Activated naive CD4-positive, alpha-beta T cell treated with anti-CD3 and anti-CD28 coated beads for 36 hours (primary cell): ENCODE measurements around the gene ERICH6B. TPM values are rescaled to one million over a fixed set of nuclear protein-coding genes. Genes with fewer than 3 reads are reported as not detected.
"Not testable (repeated sequence)": the region's sequence is repeated elsewhere in the genome, so short reads cannot be mapped to it uniquely, and the experiment has no call there.

Experiments used
- CTCF ChIA-PET: fragments of 350-600 bp; sonication (Branson Sonifier 250); formaldehyde crosslinking; loops from one replicate; lab custom pipeline; 2021; ENCODE audit warnings: antibody characterized with exemption; lab: Charles Lee
- DNase-seq: peaks from one replicate; pipeline ENCODE4 v3.0.0-alpha.2; 2020
- H3K27ac Mint-ChIP-seq: one replicate; pipeline ENCODE4 v1.8.0; 2021; ENCODE audit warnings: mild to moderate bottlenecking, mixed read lengths
- H3K27me3 Mint-ChIP-seq: one replicate; pipeline ENCODE4 v1.8.0; 2021; ENCODE audit warnings: low read depth, mixed read lengths
- H3K36me3 Mint-ChIP-seq: one replicate; pipeline ENCODE4 v1.8.0; 2021; ENCODE audit warnings: low read depth, mixed read lengths
- H3K4me1 Mint-ChIP-seq: one replicate; pipeline ENCODE4 v1.8.0; 2021; ENCODE audit warnings: low read depth, mixed read lengths
- H3K4me3 Mint-ChIP-seq: one replicate; pipeline ENCODE4 v1.8.0; 2021; ENCODE audit warnings: mild to moderate bottlenecking, moderate library complexity, mixed read lengths
- H3K9me3 Mint-ChIP-seq: one replicate; pipeline ENCODE4 v1.8.0; 2021; ENCODE audit warnings: mixed read lengths
- intact Hi-C: fragments of 100-400 bp; cut with micrococcal nuclease; formaldehyde crosslinking; loops from one replicate; pipeline ENCODE4 v1.15.1; 2023
- total RNA-seq, 2 experiments: library from RNA; stranded (reverse); gene quantifications; one replicate each; pipeline ENCODE4 v1.2.3, GENCODE V29; 2021

ERICH6B gene
- total RNA-seq: not detected

DNA sequence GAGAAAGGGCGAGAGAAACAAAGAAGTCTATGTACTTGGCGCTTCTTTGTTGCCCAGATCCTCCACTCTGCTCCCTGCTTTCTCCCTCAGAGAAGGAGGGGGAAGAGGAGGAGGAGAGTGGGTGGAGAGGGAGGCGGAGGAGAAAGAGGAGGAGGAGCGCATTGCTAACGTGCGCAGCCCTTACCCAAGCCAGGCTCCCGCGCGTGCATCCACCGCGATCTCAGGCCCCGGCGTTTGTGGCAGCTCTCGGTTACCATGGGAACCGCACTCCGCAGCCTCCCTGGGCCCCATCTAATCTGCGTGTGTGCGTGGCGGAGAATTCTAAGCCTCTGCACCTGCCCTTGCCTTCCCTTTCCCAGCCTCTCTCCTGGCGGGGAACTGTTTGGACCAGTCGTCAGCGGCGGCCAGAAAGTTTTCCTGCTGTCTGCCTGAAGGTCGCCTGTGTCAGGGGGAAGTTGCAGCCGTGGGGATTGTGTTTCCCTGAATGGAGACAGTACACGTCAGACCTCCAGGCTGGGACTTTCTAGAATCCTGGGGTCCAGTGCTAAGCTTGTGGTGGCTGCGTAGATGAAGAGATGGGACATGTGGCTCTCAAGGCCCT lies at the start of gene ERICH6B:
ERICH6B (minus strand) TSS at position 239 of the 601 bp plus-strand sequence. CDS start 18,734 bp downstream, outside the sequence.
- H3K36me3 Mint-ChIP-seq: no peaks in the 10 kb centered on the region
- H3K4me1 Mint-ChIP-seq: peaks cover 6% of the 10 kb centered on the region
- H3K4me3 Mint-ChIP-seq: no peak within 1 kb of the TSS
- CTCF ChIA-PET: no interaction called here
- no peaks in the 10 kb centered on the region for H3K9me3 Mint-ChIP-seq
- DNase-seq: peak; percentile 35
- peaks cover 41% of the 10 kb centered on the region for H3K27me3 Mint-ChIP-seq
- intact Hi-C loops: no loop called here
- H3K27ac Mint-ChIP-seq: no peak within 1 kb of the TSS

DNA sequence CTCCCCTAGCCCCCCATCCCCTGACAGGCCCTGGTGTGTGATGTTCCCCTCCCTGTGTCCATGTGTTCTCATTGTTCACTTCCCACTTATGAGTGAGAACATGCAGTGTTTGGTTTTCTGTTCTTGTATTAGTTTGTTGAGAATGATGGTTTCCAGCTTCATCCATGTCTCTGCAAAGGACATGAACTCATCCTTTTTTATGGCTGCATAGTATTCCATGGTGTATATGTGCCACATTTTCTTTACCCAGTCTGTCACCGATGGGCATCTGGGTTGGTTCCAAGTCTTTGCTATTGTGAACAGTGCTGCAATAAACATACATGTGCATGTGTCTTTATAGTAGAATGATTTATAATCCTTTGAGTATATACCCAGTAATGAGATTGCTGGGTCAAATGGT lies 47.4 kb upstream of the ERICH6B start:
- CTCF ChIA-PET, intact Hi-C loops, H3K9me3 Mint-ChIP-seq, H3K4me1 Mint-ChIP-seq, H3K36me3 Mint-ChIP-seq, H3K4me3 Mint-ChIP-seq, DNase-seq, H3K27me3 Mint-ChIP-seq, H3K27ac Mint-ChIP-seq: not testable (repeated sequence)

DNA sequence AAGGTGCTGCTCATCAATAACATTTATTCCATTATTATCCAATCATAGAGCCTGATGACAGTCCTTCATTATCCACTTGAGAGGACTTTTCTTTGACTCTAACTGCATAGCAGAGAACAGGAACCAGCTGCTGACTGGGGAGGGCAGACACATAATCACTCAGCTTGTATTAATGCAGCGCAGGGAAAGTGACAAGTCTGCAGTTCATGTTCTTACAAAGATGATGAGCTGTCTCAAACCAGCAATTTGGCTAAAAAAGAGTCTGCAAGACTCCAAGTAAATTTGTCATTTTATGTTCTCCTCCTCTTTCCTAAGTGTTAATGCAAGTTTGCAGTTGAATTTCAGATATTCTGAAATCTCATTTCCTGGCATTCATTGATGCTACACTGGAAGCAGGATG lies 46.6 kb upstream of the ERICH6B start:
- no peaks in the 10 kb centered on the region for H3K36me3 Mint-ChIP-seq
- no peak for DNase-seq
- intact Hi-C loops: no loop called here
- H3K4me1 Mint-ChIP-seq: peaks cover 4% of the 10 kb centered on the region
- no peak overlapping the region for H3K27ac Mint-ChIP-seq
- H3K4me3 Mint-ChIP-seq: no peak overlapping the region
- peaks cover 3% of the 10 kb centered on the region for H3K9me3 Mint-ChIP-seq
- CTCF ChIA-PET: no interaction called here
- no peaks in the 10 kb centered on the region for H3K27me3 Mint-ChIP-seq

DNA sequence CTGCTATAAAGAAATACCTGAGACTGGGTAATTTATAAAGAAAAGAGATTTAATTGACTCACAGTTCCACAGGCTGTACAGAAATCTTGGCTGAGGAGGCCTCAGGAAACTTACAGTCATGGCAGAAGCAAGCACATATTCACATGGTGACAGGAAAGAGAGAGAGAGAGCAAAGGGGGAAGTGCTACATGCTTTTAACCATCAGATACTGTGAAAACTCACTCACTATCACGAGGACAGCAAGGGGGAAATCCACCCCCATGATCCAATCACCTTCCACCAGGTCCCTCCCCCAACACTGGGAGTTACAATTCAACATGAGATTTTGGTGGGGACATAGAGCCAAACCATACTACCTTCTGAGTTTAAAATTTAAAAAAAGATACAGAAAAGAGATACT lies 44.9 kb upstream of the ERICH6B start:
- peak; percentile 20 for DNase-seq
- CTCF ChIA-PET, H3K4me3 Mint-ChIP-seq, H3K36me3 Mint-ChIP-seq, intact Hi-C loops, H3K9me3 Mint-ChIP-seq, H3K27ac Mint-ChIP-seq, H3K27me3 Mint-ChIP-seq, H3K4me1 Mint-ChIP-seq: not testable (repeated sequence)

DNA sequence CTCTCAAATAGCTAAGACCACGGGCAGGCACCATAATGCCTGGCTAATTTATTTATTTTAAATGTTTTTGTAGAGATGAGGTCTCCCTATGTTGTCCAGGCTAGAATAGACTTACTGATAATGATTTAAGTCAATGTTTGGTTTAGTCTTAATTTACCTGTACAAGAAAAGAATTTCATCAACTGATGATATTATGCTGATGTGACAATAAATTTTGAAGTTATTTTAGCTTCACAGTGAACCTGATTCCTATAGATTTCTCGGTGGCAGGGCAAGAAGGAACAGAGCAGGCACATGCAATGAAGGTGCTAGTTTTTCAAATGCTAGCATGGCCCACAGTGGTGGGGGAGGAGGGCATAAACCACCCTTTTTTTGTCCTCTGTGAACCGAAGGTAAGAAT lies 44.0 kb upstream of the ERICH6B start:
- intact Hi-C loops: no loop called here
- no peak overlapping the region for H3K27ac Mint-ChIP-seq
- H3K4me3 Mint-ChIP-seq: no peak overlapping the region
- H3K27me3 Mint-ChIP-seq: no peaks in the 10 kb centered on the region
- H3K36me3 Mint-ChIP-seq: no peaks in the 10 kb centered on the region
- peaks cover 4% of the 10 kb centered on the region for H3K4me1 Mint-ChIP-seq
- no peak for DNase-seq
- H3K9me3 Mint-ChIP-seq: peaks cover 3% of the 10 kb centered on the region
- CTCF ChIA-PET: no interaction called here

DNA sequence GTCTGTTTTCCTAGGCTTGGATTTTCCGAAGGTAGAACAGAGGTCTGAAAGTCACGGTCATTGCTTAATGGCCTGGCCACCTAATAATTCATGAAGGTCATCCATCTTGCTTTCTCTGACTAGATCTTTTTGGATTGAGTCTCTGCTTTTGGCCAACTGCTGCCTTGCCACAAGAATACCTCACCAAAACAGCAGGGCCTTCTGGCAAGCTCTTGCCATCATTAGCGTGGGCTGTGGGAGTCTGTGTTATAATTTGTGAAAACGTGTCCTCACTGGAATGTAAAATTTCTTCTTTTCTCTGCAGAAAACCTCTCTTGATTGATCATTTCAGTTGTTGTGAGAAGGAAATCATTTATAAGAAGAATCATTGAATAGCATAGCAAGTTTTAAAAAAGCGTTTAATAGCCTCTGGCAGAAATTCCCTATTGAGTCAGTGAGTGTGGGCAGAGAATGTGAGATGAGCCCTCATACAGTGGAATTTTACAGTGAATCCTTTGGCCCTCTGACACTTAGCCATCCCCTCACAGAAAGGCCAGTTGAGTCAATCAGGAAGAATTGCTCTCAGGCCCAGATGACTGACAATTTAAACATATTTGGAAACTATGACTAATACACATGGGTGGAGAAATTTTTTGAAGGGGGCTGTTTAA lies 43.2 kb upstream of the ERICH6B start:
- Mint-ChIP-seq H3K9me3 (peaks cover 3% of the 10 kb centered on the region), H3K27ac (no peak overlapping the region), H3K27me3 (no peaks in the 10 kb centered on the region), H3K4me3 (no peak overlapping the region), H3K36me3 (no peaks in the 10 kb centered on the region), H3K4me1 (peaks cover 4% of the 10 kb centered on the region)
- CTCF ChIA-PET: no interaction called here
- DNase-seq: no peak
- intact Hi-C loops: no loop called here

DNA sequence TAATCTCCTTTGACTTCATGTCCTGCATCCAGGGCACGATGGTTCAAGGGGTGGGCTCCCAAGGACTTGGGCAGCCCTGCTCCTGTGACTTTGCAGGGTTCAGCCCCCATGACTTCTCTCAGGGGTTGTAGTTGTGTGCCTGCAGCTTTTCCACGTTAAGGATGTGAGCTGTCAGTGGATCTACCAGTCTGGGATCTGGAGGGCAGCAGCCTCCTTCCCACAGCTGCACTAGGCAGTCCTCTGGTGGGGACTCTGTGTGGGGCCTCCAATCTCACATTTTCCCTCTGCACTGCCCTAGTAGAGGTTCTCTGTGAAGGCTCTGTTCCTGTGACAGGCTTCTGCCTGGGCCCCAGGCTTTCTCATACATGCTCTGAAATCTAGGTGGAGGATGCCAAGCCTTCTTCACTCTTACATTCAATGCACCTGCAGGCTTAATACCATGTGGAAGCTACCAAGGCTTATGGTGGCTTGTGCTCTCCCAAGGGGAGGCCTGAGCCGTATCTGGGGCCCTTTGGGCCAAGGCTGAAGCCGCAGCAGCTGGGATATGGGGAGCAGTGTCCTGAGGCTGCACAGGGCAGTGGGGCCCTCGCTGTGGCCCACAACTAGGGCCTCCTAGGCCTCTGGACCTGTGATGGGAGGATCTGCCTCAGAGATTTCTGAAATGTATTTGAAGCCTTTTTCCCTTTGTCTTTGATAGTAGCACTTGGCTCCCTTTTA lies 39.3 kb upstream of the ERICH6B start:
- no peaks in the 10 kb centered on the region for H3K36me3 Mint-ChIP-seq
- CTCF ChIA-PET: no interaction called here
- no peak for DNase-seq
- peaks cover 4% of the 10 kb centered on the region for H3K9me3 Mint-ChIP-seq
- H3K4me1 Mint-ChIP-seq: no peaks in the 10 kb centered on the region
- no peak overlapping the region for H3K27ac Mint-ChIP-seq
- peaks cover 3% of the 10 kb centered on the region for H3K27me3 Mint-ChIP-seq
- H3K4me3 Mint-ChIP-seq: no peak overlapping the region
- intact Hi-C loops: no loop called here

DNA sequence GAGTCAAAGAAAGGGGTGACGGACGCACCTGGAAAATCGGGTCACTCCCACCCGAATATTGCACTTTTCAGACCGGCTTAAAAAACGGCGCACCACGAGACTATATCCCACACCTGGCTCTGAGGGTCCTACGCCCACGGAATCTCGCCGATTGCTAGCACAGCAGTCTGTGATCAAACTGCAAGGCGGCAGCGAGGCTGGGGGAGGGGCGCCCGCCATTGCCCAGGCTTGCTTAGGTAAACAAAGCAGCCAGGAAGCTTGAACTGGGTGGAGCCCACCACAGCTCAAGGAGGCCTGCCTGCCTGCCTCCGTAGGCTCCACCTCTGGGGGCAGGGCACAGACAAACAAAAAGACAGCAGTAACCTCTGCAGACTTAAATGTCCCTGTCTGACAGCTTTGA lies 29.7 kb upstream of the ERICH6B start:
- DNase-seq, H3K27me3 Mint-ChIP-seq, CTCF ChIA-PET, H3K27ac Mint-ChIP-seq, H3K4me1 Mint-ChIP-seq, H3K36me3 Mint-ChIP-seq, H3K4me3 Mint-ChIP-seq, intact Hi-C loops: not testable (repeated sequence)
- H3K9me3 Mint-ChIP-seq: peaks cover 15% of the 10 kb centered on the region

DNA sequence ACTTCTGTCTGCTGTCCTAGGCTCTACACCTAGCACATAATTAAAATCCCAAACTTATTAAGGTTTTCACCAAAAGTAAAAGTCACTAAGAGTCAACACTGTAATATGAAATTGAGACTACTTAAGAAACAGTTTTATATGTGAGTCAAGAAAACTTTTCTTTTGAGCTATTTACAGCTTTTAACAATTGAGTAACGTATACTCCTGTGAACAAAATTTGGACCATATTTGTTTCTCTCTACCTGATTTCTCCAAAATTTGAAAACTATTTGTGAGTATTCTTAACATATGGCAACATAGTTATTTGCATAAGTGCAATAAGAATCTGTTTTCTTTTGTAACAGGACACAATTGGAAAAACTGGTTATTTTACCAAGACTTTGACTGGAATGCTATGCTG lies 26.6 kb upstream of the ERICH6B start:
- intact Hi-C loops, H3K27me3 Mint-ChIP-seq, H3K4me1 Mint-ChIP-seq, CTCF ChIA-PET, DNase-seq, H3K36me3 Mint-ChIP-seq, H3K4me3 Mint-ChIP-seq, H3K27ac Mint-ChIP-seq: not testable (repeated sequence)
- peaks cover 15% of the 10 kb centered on the region for H3K9me3 Mint-ChIP-seq

DNA sequence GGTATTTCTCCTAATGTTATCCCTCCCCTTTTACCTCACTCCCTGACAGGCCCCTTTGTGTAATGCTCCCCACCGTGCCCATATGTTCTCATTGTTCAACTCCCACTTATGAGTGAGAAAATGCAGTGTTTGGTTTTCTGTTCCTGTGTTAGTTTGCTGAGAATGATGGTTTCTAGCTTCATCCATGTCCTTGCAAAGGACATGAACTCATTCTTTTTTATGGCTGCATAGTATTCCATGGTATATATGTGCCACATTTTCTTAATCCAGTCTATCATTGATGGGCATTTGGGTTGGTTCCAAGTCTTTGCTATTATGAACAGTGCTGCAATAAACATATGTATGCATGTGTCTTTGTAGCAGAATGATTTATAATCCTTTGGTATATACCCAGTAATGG lies 19.8 kb upstream of the ERICH6B start:
- H3K9me3 Mint-ChIP-seq, H3K36me3 Mint-ChIP-seq, intact Hi-C loops, H3K4me1 Mint-ChIP-seq, H3K27me3 Mint-ChIP-seq, H3K4me3 Mint-ChIP-seq, H3K27ac Mint-ChIP-seq, DNase-seq: not testable (repeated sequence)
- CTCF ChIA-PET: interaction anchor here (1.3 kb wide), 1 partner anchor 12 kb away, joined by 3 read pairs; no protein-coding TSS in a partner anchor

DNA sequence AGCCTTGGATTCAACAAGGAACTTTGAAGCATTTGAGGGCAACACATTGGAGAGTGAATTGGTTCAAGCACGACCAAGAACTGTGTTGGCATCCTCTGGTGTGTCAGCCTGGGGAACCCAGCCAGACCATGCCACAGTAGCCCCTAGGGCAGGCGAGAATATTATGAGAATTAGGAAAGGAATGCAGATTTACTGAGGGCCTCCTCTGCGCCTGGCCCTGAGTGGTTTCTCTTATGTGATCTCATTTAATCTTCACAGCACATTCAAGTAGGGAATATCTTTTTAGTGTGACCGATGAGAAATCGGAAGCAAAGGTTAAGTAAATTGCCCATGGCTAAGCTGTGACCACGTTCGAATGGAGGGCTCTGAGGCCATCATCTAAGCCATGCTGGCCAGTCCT lies 15.3 kb upstream of the ERICH6B start:
- no peak for DNase-seq
- no peaks in the 10 kb centered on the region for H3K9me3 Mint-ChIP-seq
- intact Hi-C loops: no loop called here
- no peaks in the 10 kb centered on the region for H3K4me1 Mint-ChIP-seq
- H3K4me3 Mint-ChIP-seq: no peak overlapping the region
- H3K27me3 Mint-ChIP-seq: peaks cover 2% of the 10 kb centered on the region
- H3K36me3 Mint-ChIP-seq: no peaks in the 10 kb centered on the region
- no peak overlapping the region for H3K27ac Mint-ChIP-seq
- CTCF ChIA-PET: no interaction called here

DNA sequence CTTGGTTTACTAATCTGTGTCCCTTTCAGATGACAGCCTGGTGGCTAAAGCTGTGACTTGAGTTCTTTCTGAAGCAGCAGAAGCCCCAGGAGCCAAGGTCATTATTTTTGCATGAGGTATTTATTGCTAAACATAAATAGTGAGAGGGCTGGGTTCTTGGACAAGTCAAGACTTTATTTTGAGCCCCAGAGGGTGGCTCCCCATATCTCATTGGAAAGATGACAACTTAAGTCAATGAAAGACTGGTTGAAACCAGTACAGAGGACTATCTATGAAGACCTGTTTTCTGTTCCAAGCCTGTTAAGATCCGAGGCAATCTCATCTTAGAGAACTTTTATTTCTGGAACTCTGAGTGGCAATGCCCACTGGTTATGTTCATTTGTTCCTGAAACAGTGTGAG lies 14.4 kb upstream of the ERICH6B start:
- Mint-ChIP-seq H3K4me3 (no peak overlapping the region), H3K36me3 (no peaks in the 10 kb centered on the region), H3K4me1 (no peaks in the 10 kb centered on the region), H3K9me3 (no peaks in the 10 kb centered on the region), H3K27ac (no peak overlapping the region), H3K27me3 (peaks cover 2% of the 10 kb centered on the region)
- no peak for DNase-seq
- CTCF ChIA-PET: no interaction called here
- intact Hi-C loops: loop anchor here (10.0 kb wide), 1 partner anchor 825 kb away; no protein-coding TSS in a partner anchor

DNA sequence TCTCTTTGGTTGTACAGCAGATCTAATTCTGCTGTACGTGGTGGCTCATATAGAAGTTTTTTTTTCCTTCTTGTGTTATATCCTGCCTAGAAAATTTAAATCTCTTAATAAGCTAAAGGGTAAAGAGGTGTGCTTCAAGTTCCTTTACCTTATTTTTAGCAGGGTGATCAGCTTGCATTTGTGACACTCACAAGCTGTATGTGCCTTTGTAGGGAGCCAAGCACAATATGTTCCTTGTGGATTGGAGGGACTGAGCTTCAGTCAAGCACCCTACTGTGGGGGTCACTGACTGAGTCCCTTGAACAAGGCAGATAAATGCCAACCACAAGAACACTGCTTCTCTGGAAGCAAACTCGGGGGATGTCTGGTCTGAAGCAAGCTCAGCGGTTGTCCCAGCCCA lies 12.6 kb upstream of the ERICH6B start:
- Mint-ChIP-seq H3K9me3 (no peaks in the 10 kb centered on the region), H3K27me3 (peaks cover 7% of the 10 kb centered on the region), H3K36me3 (no peaks in the 10 kb centered on the region), H3K4me1 (no peaks in the 10 kb centered on the region), H3K27ac (no peak overlapping the region), H3K4me3 (no peak overlapping the region)
- no peak for DNase-seq
- intact Hi-C loops: loop anchor here (10.0 kb wide), 1 partner anchor 827 kb away; no protein-coding TSS in a partner anchor
- CTCF ChIA-PET: interaction anchor here (0.9 kb wide), 2 partner anchors 91 to 94 kb away, joined by 3 to 4 read pairs; no protein-coding TSS in a partner anchor
